HCT116 (cell line): ENCODE data around the gene SPPL2B. TPM values are rescaled to one million over a fixed set of nuclear protein-coding genes. Genes with fewer than 3 reads are reported as not detected.

Source experiments
- ATAC-seq: fragments of 200-7000 bp; cut with Tn5 transposase; 2 replicates; pipeline ENCODE4 v1.9.1; 2020; ENCODE audit warnings: mild to moderate bottlenecking, moderate library complexity
- BruUV-seq: library from RNA; stranded (reverse); fragments of 400-500 nt; replicated peaks from 2 replicates; lab custom pipeline; 2021; lab: Mats Ljungman, UMichigan
- CTCF ChIA-PET: fragments of 300-600 bp; sonication (Branson Sonifier 250); formaldehyde crosslinking; loops from one replicate; lab custom pipeline; 2021; ENCODE audit warnings: antibody characterized with exemption; lab: Charles Lee
- POLR2A ChIA-PET: fragments of 300-600, 350-600 bp; sonication (Branson Sonifier 250); formaldehyde crosslinking; loops from one replicate; lab custom pipeline; 2021; ENCODE audit warnings: antibody characterized with exemption; lab: Charles Lee
- RAD21 ChIA-PET, 2 experiments: fragments of 300-600 bp; sonication (Branson Sonifier 250); formaldehyde crosslinking; loops; one replicate each; lab custom pipeline; 2023; ENCODE audit warnings: low total read pairs in 2 of 2; ENCODE audit not compliant: uncharacterized antibody in 2 of 2, unreplicated experiment in 2 of 2, low non-redundant PET in 1 of 2; lab: Charles Lee
- DNase-seq: peaks from one replicate; pipeline ENCODE4 v3.0.0-alpha.2; 2010; ENCODE audit warnings: low read depth, low spot score
- H2AFZ ChIP-seq: fragments of 200-600 bp; shearing (Covaris generic), sonication (generic); 2 replicates; pipeline ENCODE4 v1.6.1; 2017; ENCODE audit warnings: low read depth, mixed run types, mixed read lengths, antibody characterized with exemption, low read length; ENCODE audit not compliant: poor library complexity, severe bottlenecking
- H3K27ac ChIP-seq: 2 replicates; pipeline ENCODE4 v1.5.1; 2012; ENCODE audit warnings: low read depth, low read length
- H3K27me3 ChIP-seq: fragments of 200-600 bp; sonication (generic); 2 replicates; pipeline ENCODE4 v1.6.1; 2016; ENCODE audit warnings: mixed run types, low read length, mixed read lengths; ENCODE audit not compliant: insufficient read depth
- H3K36me3 ChIP-seq, 2 experiments: fragments of 200-500 bp in 1 of 2; fragments of 200-600 bp in 1 of 2; sonication (Bioruptor generic) in 1 of 2; sonication (generic) in 1 of 2; 2 replicates each; pipeline versions ENCODE4 v1.5.1 to v1.6.1; 2014 to 2016; ENCODE audit warnings: low read length in 2 of 2, inconsistent platforms in 1 of 2, mixed read lengths in 1 of 2, mixed run types in 1 of 2; ENCODE audit not compliant: insufficient read depth in 2 of 2, control insufficient read depth in 1 of 2
- H3K4me1 ChIP-seq, 2 experiments: fragments of 200-600 bp in 1 of 2; sonication (generic) in 1 of 2; 2 replicates each; pipeline versions ENCODE4 v1.5.1 to v1.6.1; 2012 to 2017; ENCODE audit warnings: low read length in 2 of 2, inconsistent platforms in 1 of 2, mild to moderate bottlenecking in 1 of 2, mixed read lengths in 1 of 2, mixed run types in 1 of 2, moderate library complexity in 1 of 2; ENCODE audit not compliant: insufficient read depth in 2 of 2, control insufficient read depth in 1 of 2
- H3K4me2 ChIP-seq: fragments of 200-600 bp; sonication (generic); 2 replicates; pipeline ENCODE4 v1.6.1; 2017; ENCODE audit warnings: mixed run types, low read length, mixed read lengths
- H3K4me3 ChIP-seq, 2 experiments: fragments of 200-600 bp in 1 of 2; sonication (generic) in 1 of 2; replicated peaks in 1 of 2; 2 replicates each; pipeline ENCODE4 v1.5.1; 2011 to 2016; ENCODE audit warnings: low read length in 2 of 2, control low read depth in 1 of 2, low read depth in 1 of 2, mild to moderate bottlenecking in 1 of 2, mixed read lengths in 1 of 2, mixed run types in 1 of 2
- H3K79me2 ChIP-seq: fragments of 200-600 bp; sonication (generic); 2 replicates; pipeline ENCODE4 v1.6.1; 2017; ENCODE audit warnings: mild to moderate bottlenecking, mixed run types, low read length, moderate library complexity, mixed read lengths; ENCODE audit not compliant: insufficient read depth
- H3K9ac ChIP-seq: fragments of 200-600 bp; sonication (generic); 2 replicates; pipeline ENCODE4 v1.6.1; 2016; ENCODE audit warnings: low read length, mixed read lengths
- H3K9me2 ChIP-seq: fragments of 200-600 bp; sonication (generic), shearing (Covaris generic); 2 replicates; pipeline ENCODE4 v1.6.1; 2017; ENCODE audit warnings: mixed run types, mild to moderate bottlenecking, moderate library complexity; ENCODE audit not compliant: insufficient read depth
- H3K9me3 ChIP-seq, 2 experiments: fragments of 200-500 bp in 1 of 2; fragments of 200-600 bp in 1 of 2; sonication (Bioruptor generic) in 1 of 2; sonication (generic) in 1 of 2; 2 replicates each; pipeline ENCODE4 v1.6.1; 2014 to 2017; ENCODE audit warnings: low read length in 2 of 2, mixed read lengths in 2 of 2, inconsistent platforms in 1 of 2, low read depth in 1 of 2, mild to moderate bottlenecking in 1 of 2, mixed run types in 1 of 2, moderate library complexity in 1 of 2; ENCODE audit not compliant: control insufficient read depth in 1 of 2, insufficient read depth in 1 of 2
- H4K20me1 ChIP-seq: fragments of 200-600 bp; sonication (generic), shearing (Covaris generic); 2 replicates; pipeline ENCODE4 v1.6.1; 2017; ENCODE audit warnings: mixed run types, mild to moderate bottlenecking, moderate library complexity; ENCODE audit not compliant: insufficient read depth
- CTCF ChIP-seq, 3 experiments: fragments of 200-600 bp in 1 of 3; sonication (generic) in 1 of 3; IDR thresholded peaks in 2 of 3; conservative IDR thresholded peaks in 1 of 3; 2 replicates each; pipeline ENCODE4 v1.5.1; 2012 to 2017; ENCODE audit warnings: low read depth in 2 of 3, low read length in 2 of 3, antibody characterized with exemption in 1 of 3, borderline replicate concordance in 1 of 3, control low read depth in 1 of 3, mild to moderate bottlenecking in 1 of 3, mixed read lengths in 1 of 3, mixed run types in 1 of 3, moderate library complexity in 1 of 3; ENCODE audit not compliant: insufficient read depth in 1 of 3
- EGR1 ChIP-seq: IDR thresholded peaks from 2 replicates; pipeline ENCODE4 v1.6.1; 2012; ENCODE audit warnings: low read depth
- ELF1 ChIP-seq: IDR thresholded peaks from 2 replicates; pipeline ENCODE4 v1.6.1; 2012; ENCODE audit warnings: low read depth, borderline replicate concordance
- EZH2phosphoT487 ChIP-seq: fragments of 200-600 bp; IDR thresholded peaks from 2 replicates; pipeline ENCODE4 v1.6.1; 2018; ENCODE audit warnings: antibody characterized with exemption, borderline replicate concordance
- POLR2A ChIP-seq: IDR thresholded peaks from 2 replicates; pipeline ENCODE4 v1.7.0; 2011; ENCODE audit warnings: borderline replicate concordance; ENCODE audit not compliant: insufficient read depth, insufficient read length; ENCODE audit errors: extremely low read depth
- POLR2AphosphoS5 ChIP-seq: IDR thresholded peaks from 2 replicates; pipeline ENCODE4 v1.6.1; 2011; ENCODE audit warnings: mild to moderate bottlenecking, low read depth, low read length, moderate library complexity
- SIN3A ChIP-seq: IDR thresholded peaks from 2 replicates; pipeline ENCODE4 v1.6.1; 2012; ENCODE audit warnings: low read depth
- intact Hi-C: fragments of 100-400 bp; cut with micrococcal nuclease; formaldehyde crosslinking; loops from 2 replicates; pipeline ENCODE4 v1.10.0; 2022
- total RNA-seq: library from RNA; stranded (reverse); gene quantifications from one replicate; pipeline ENCODE4 v1.2.1, GENCODE V29; 2021; ENCODE audit not compliant: unreplicated experiment
- TF ChIP-seq, protein P1 (sequence below): IDR thresholded peaks from 2 replicates; pipeline ENCODE4 v1.6.1; 2012; ENCODE audit warnings: low read depth

The SPPL2B gene
- total RNA-seq, 1 experiment from 2014 or later: 83.1 TPM

DNA sequence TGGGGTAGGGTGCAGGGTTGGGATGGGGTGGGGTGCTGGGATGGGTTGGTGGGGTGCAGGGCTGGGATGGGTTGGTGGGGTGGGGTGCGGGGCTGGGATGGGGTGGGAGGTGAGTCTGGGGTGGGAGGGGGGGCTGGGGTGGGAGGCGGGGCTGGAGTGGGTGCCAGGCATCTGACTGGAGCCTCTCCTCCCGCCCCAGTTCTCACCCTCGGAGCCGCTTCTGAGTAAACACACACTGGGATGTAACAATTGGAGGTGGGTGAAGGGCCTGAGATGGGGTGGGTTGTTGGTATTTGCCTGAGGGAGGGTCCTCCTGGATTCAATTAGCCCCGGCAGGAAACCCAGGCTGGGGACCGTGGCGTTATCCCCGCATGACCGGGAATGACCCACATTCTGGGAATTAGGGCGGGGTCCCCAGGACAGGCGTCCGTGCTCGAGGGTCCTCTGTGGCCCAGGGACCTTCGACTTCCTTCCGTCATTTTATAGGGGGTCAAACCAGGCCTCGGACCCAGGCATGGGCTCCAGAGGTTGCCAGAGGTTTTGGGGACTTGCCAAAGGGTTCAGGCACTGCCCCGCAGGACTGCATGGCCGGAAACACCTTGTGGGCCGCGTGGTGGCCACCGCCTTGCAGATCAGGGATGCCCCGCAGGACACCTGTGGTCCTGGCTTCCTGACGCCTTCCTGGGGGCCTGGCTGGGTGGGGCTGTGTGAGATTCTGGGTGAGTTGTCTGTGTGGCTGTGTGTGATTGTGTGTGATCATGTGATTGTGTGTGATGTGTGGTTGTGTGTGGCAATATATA lies 33.0 kb downstream of the SPPL2B start:
- Histone ChIP-seq H4K20me1 (no peaks in the 10 kb centered on the region), H3K9ac (no peak overlapping the region), H2AFZ (no peak overlapping the region), H3K79me2 (no peaks in the 10 kb centered on the region), H3K27ac (no peak overlapping the region), H3K9me2 (no peaks in the 10 kb centered on the region), H3K9me3 (no peaks in the 10 kb centered on the region), H3K4me2 (no peak overlapping the region), H3K4me1 (no peaks in the 10 kb centered on the region), H3K4me3 (no peak overlapping the region), H3K36me3 (no peaks in the 10 kb centered on the region), H3K27me3 (peaks cover 4% of the 10 kb centered on the region; the same call in 1 of the 2 replicates)
- no peak for TF ChIP-seq POLR2A
- no peak for TF ChIP-seq EZH2phosphoT487
- TF ChIP-seq CTCF (IDR thresholded peaks at IDR 0.05 in 2 of 3, conservative IDR thresholded peaks at IDR 0.05 in 1 of 3; ENCODE audit: borderline replicate concordance in 1 of 3, insufficient read depth in 1 of 3, low read depth in 2 of 3, low read length in 2 of 3): no peak
- no peak for TF ChIP-seq ELF1
- TF ChIP-seq EGR1: no peak
- TF ChIP-seq SIN3A: no peak
- TF ChIP-seq, protein P1, sequence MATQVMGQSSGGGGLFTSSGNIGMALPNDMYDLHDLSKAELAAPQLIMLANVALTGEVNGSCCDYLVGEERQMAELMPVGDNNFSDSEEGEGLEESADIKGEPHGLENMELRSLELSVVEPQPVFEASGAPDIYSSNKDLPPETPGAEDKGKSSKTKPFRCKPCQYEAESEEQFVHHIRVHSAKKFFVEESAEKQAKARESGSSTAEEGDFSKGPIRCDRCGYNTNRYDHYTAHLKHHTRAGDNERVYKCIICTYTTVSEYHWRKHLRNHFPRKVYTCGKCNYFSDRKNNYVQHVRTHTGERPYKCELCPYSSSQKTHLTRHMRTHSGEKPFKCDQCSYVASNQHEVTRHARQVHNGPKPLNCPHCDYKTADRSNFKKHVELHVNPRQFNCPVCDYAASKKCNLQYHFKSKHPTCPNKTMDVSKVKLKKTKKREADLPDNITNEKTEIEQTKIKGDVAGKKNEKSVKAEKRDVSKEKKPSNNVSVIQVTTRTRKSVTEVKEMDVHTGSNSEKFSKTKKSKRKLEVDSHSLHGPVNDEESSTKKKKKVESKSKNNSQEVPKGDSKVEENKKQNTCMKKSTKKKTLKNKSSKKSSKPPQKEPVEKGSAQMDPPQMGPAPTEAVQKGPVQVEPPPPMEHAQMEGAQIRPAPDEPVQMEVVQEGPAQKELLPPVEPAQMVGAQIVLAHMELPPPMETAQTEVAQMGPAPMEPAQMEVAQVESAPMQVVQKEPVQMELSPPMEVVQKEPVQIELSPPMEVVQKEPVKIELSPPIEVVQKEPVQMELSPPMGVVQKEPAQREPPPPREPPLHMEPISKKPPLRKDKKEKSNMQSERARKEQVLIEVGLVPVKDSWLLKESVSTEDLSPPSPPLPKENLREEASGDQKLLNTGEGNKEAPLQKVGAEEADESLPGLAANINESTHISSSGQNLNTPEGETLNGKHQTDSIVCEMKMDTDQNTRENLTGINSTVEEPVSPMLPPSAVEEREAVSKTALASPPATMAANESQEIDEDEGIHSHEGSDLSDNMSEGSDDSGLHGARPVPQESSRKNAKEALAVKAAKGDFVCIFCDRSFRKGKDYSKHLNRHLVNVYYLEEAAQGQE: no peak
- no peak for TF ChIP-seq POLR2AphosphoS5
- CTCF ChIA-PET: no interaction called here
- BruUV-seq: no TSS peak
- POLR2A ChIA-PET: no interaction called here
- DNase-seq (no peak), ATAC-seq (no peak; the same call in 1 of the 2 replicates)
- RAD21 ChIA-PET: no interaction called here
- intact Hi-C loops: no loop called here
